H1 (cell line): ENCODE data around the gene VPS37C. TPM values are rescaled to one million over a fixed set of nuclear protein-coding genes. Genes with fewer than 3 reads are reported as not detected.

Experiments
- CTCF ChIA-PET: fragments of 300-600 bp; sonication (Branson Sonifier 250); formaldehyde crosslinking; loops from one replicate; lab custom pipeline; 2021; ENCODE audit not compliant: partially characterized antibody; lab: Charles Lee
- POLR2A ChIA-PET: fragments of 300-600 bp; sonication (Branson Sonifier 250); formaldehyde crosslinking; loops from one replicate; lab custom pipeline; 2021; ENCODE audit warnings: inconsistent platforms; ENCODE audit not compliant: partially characterized antibody; lab: Charles Lee
- DNase-seq, 2 experiments: peaks; one replicate each; pipeline versions ENCODE4 v3.0.0 to v3.0.0-alpha.2; 2010 to 2022; ENCODE audit warnings: low spot score in 2 of 2, low read depth in 1 of 2, mixed read lengths in 1 of 2
- FAIRE-seq: peaks from 2 replicates; lab custom pipeline; 2011; peaks lifted over from hg19 to GRCh38; lab: Jason Lieb, UNC
- H2AFZ ChIP-seq: 2 replicates; pipeline ENCODE4 v1.8.1; 2012; ENCODE audit warnings: low read length, inconsistent platforms
- H2AK5ac ChIP-seq: 2 replicates; pipeline ENCODE4 v1.6.1; 2013; ENCODE audit warnings: low read depth, low read length
- H2BK120ac ChIP-seq: replicated peaks from 2 replicates; pipeline ENCODE3; 2013; ENCODE audit warnings: low read depth, low read length, inconsistent platforms
- H2BK12ac ChIP-seq: 2 replicates; pipeline ENCODE4 v1.6.1; 2013; ENCODE audit warnings: low read depth, low read length
- H2BK15ac ChIP-seq: 2 replicates; pipeline ENCODE4 v1.6.1; 2013; ENCODE audit warnings: low read length
- H2BK20ac ChIP-seq: 2 replicates; pipeline ENCODE4 v1.6.1; 2013; ENCODE audit warnings: low read length
- H2BK5ac ChIP-seq: 2 replicates; pipeline ENCODE4 v1.6.1; 2013; ENCODE audit warnings: low read depth, low read length
- H3K14ac ChIP-seq: 2 replicates; pipeline ENCODE4 v1.6.1; 2013; ENCODE audit warnings: inconsistent platforms; ENCODE audit not compliant: insufficient read length
- H3K18ac ChIP-seq: 2 replicates; pipeline ENCODE4 v1.6.1; 2013; ENCODE audit warnings: low read length; ENCODE audit errors: extremely low read depth
- H3K23ac ChIP-seq: 2 replicates; pipeline ENCODE4 v1.6.1; 2013; ENCODE audit warnings: inconsistent platforms; ENCODE audit not compliant: insufficient read length
- H3K23me2 ChIP-seq: 2 replicates; pipeline ENCODE4 v1.6.1; 2013; ENCODE audit warnings: low read depth, low read length
- H3K27ac ChIP-seq: 2 replicates; pipeline ENCODE4 v1.6.1; 2011; ENCODE audit warnings: low read depth, low read length, inconsistent platforms
- H3K27me3 ChIP-seq, 4 experiments: replicated peaks in 1 of 4; 1 replicate in 1 of 4; 2 replicates in 3 of 4; pipeline versions ENCODE4 v1.6.1 to v1.8.1; 2011 to 2013; ENCODE audit warnings: low read length in 3 of 4, mild to moderate bottlenecking in 3 of 4, inconsistent platforms in 2 of 4, mixed read lengths in 2 of 4, moderate library complexity in 1 of 4; ENCODE audit not compliant: control insufficient read depth in 3 of 4, insufficient read depth in 3 of 4; ENCODE audit errors: extremely low read depth in 1 of 4
- H3K36me3 ChIP-seq, 4 experiments: 2 replicates each; pipeline versions ENCODE4 v1.6.1 to v1.8.1; 2011 to 2013; ENCODE audit warnings: mild to moderate bottlenecking in 4 of 4, low read length in 3 of 4, moderate library complexity in 2 of 4, control low read depth in 1 of 4, inconsistent platforms in 1 of 4; ENCODE audit not compliant: insufficient read depth in 4 of 4, control insufficient read depth in 2 of 4
- H3K4ac ChIP-seq: replicated peaks from 2 replicates; pipeline ENCODE3; 2013; ENCODE audit warnings: low read length, low read depth, mixed read lengths, inconsistent platforms; ENCODE audit not compliant: insufficient read length
- H3K4me1 ChIP-seq, 4 experiments: replicated peaks in 1 of 4; 1 replicate in 1 of 4; 2 replicates in 3 of 4; pipeline versions ENCODE4 v1.6.1 to v1.8.1; 2011 to 2013; ENCODE audit warnings: low read length in 3 of 4, inconsistent platforms in 2 of 4, mixed read lengths in 1 of 4; ENCODE audit not compliant: insufficient read depth in 4 of 4, control insufficient read depth in 3 of 4
- H3K4me2 ChIP-seq, 2 experiments: 2 replicates each; pipeline versions ENCODE4 v1.6.1 to v1.8.1; 2011 to 2013; ENCODE audit warnings: low read depth in 2 of 2, low read length in 2 of 2, control low read depth in 1 of 2, inconsistent platforms in 1 of 2, mild to moderate bottlenecking in 1 of 2; ENCODE audit not compliant: insufficient read depth in 1 of 2
- H3K4me3 ChIP-seq, 4 experiments: fragments of 200-600, 300-600 bp in 1 of 4; sonication (generic), shearing (Covaris generic), sonication (Bioruptor Twin) in 1 of 4; 2 replicates each; pipeline versions ENCODE4 v1.5.1 to v1.8.1; 2011 to 2016; ENCODE audit warnings: low read length in 4 of 4, low read depth in 3 of 4, control low read depth in 2 of 4, inconsistent platforms in 2 of 4, mild to moderate bottlenecking in 2 of 4, mixed read lengths in 1 of 4, moderate library complexity in 1 of 4; ENCODE audit not compliant: insufficient read depth in 2 of 4; ENCODE audit errors: extremely low read depth in 1 of 4
- H3K56ac ChIP-seq: replicated peaks from 2 replicates; pipeline ENCODE3; 2013; ENCODE audit warnings: low read depth, mild to moderate bottlenecking, mixed read lengths, low read length, inconsistent platforms; ENCODE audit not compliant: insufficient read length
- H3K79me1 ChIP-seq: 2 replicates; pipeline ENCODE4 v1.6.1; 2013; ENCODE audit warnings: low read depth, low read length, control low read depth
- H3K79me2 ChIP-seq, 2 experiments: 2 replicates each; pipeline versions ENCODE4 v1.6.1 to v1.8.1; 2012 to 2013; ENCODE audit warnings: low read length in 2 of 2, mild to moderate bottlenecking in 2 of 2, inconsistent platforms in 1 of 2; ENCODE audit not compliant: insufficient read depth in 2 of 2, control insufficient read depth in 1 of 2
- H3K9ac ChIP-seq, 4 experiments: replicated peaks in 1 of 4; 1 replicate in 1 of 4; 2 replicates in 3 of 4; pipeline versions ENCODE4 v1.6.1 to v1.8.1; 2011 to 2013; ENCODE audit warnings: low read depth in 3 of 4, low read length in 3 of 4, control low read depth in 2 of 4, mild to moderate bottlenecking in 2 of 4, moderate library complexity in 2 of 4, inconsistent platforms in 1 of 4; ENCODE audit errors: extremely low read depth in 1 of 4
- H3K9me3 ChIP-seq, 2 experiments: 2 replicates each; pipeline versions ENCODE4 v1.6.1 to v1.8.1; 2012 to 2013; ENCODE audit warnings: mild to moderate bottlenecking in 2 of 2, moderate library complexity in 2 of 2, control low read depth in 1 of 2, inconsistent platforms in 1 of 2, low read depth in 1 of 2, low read length in 1 of 2, mixed read lengths in 1 of 2; ENCODE audit not compliant: insufficient read depth in 2 of 2
- H4K20me1 ChIP-seq, 2 experiments: replicated peaks in 1 of 2; 2 replicates each; pipeline versions ENCODE3 to v1.8.1; 2011 to 2013; ENCODE audit warnings: inconsistent platforms in 2 of 2, low read length in 2 of 2, mild to moderate bottlenecking in 1 of 2; ENCODE audit not compliant: insufficient read depth in 2 of 2, control insufficient read depth in 1 of 2
- H4K5ac ChIP-seq: 2 replicates; pipeline ENCODE4 v1.6.1; 2013; ENCODE audit warnings: low read length, low read depth, mixed read lengths, inconsistent platforms; ENCODE audit not compliant: insufficient read length
- H4K8ac ChIP-seq: 2 replicates; pipeline ENCODE4 v1.8.0; 2013; ENCODE audit warnings: mild to moderate bottlenecking, moderate library complexity, low read length, inconsistent platforms; ENCODE audit not compliant: insufficient read depth; ENCODE audit errors: extremely low read depth
- H4K91ac ChIP-seq: replicated peaks from 2 replicates; pipeline ENCODE3; 2013; ENCODE audit warnings: low read length, mixed read lengths, inconsistent platforms; ENCODE audit not compliant: insufficient read length
- EZH2 ChIP-seq: fragments of 200-600 bp; sonication (generic); IDR thresholded peaks from 2 replicates; pipeline ENCODE4 v1.7.1; 2012; ENCODE audit warnings: low read depth, mild to moderate bottlenecking, moderate library complexity, low read length, inconsistent platforms; ENCODE audit not compliant: severe bottlenecking
- RAD21 ChIP-seq, 2 experiments: IDR thresholded peaks in 1 of 2; conservative IDR thresholded peaks in 1 of 2; 2 replicates each; pipeline ENCODE4 v1.6.1; 2011; ENCODE audit warnings: low read depth in 2 of 2, low read length in 2 of 2, improper control_type of control experiment in 1 of 2, inconsistent platforms in 1 of 2, mild to moderate bottlenecking in 1 of 2, moderate library complexity in 1 of 2
- WGBS, 2 experiments: shearing (Covaris generic) in 1 of 2; methylation state at CpG; one replicate each; pipeline versions ENCODE4 v1.1.6 to v1.1.7; 2013 to 2015; ENCODE audit warnings: low lambda C conversion rate in 2 of 2, mixed read lengths in 2 of 2, inconsistent platforms in 1 of 2, low coverage in 1 of 2, missing lambda C conversion rate in 1 of 2; ENCODE audit not compliant: insufficient replicate concordance in 2 of 2, insufficient coverage in 1 of 2, insufficient read length in 1 of 2; ENCODE audit errors: extremely low coverage in 1 of 2, missing lambda C conversion rate in 1 of 2; 5-methylcytosine and 5-hydroxymethylcytosine counted together
- polyA plus RNA-seq, 7 experiments: library from polyadenylated mRNA; depleted of rRNA in 3 of 7; stranded (reverse) in 5 of 7; unstranded in 2 of 7; fragments of >200 nt in 5 of 7; fragments of 200-250 nt in 2 of 7; gene quantifications; 1 replicate in 5 of 7; 2 replicates in 1 of 7; 4 replicates in 1 of 7; pipeline versions ENCODE4 v1.2.1 to v1.2.3, GENCODE V29; 2011 to 2013; ENCODE audit warnings: missing spikeins in 2 of 7, mixed read lengths in 2 of 7
- total RNA-seq: library from RNA; stranded (reverse); fragmentation: NEBNext Ultra II Directional; extraction: Animal tissue kit (Norgen Biotek cat#: 25700); gene quantifications from 2 replicates; pipeline ENCODE4 v1.2.1, GENCODE V29; 2021

VPS37C gene
- total and polyA plus RNA-seq, 2 of the 8 experiments (the other 6 are each of a cell fraction or from before 2014, with no cell fraction given), result 12.9 to 21.0 TPM

- Histone ChIP-seq H2AK5ac (no peak overlapping the region), H3K56ac (no peak overlapping the region), H3K27me3 (0 out of 7 replicates have a peak, but pooled peaks cover 0 to 3% (median 0%) of the 10 kb centered on the region in 4 experiments), H3K14ac (no peak overlapping the region), H3K79me1 (no peaks in the 10 kb centered on the region), H2BK5ac (no peak overlapping the region), H3K4me1 (no peaks in the 10 kb centered on the region), H3K4ac (no peak overlapping the region), H4K91ac (no peak overlapping the region), H2BK120ac (no peak overlapping the region), H3K9ac (no peak overlapping the region), H3K23me2 (no peaks in the 10 kb centered on the region), H4K20me1 (peaks cover 0 to 1% of the 10 kb centered on the region in 2 experiments), H3K4me2 (no peak overlapping the region), H3K79me2 (no peaks in the 10 kb centered on the region), H2BK12ac (no peak overlapping the region), H4K8ac (no peak overlapping the region), H3K27ac (no peak overlapping the region), H3K9me3 (0 out of 4 replicates have a peak, but pooled peaks cover 0 to 3% of the 10 kb centered on the region in 2 experiments), H3K36me3 (no peaks in the 10 kb centered on the region), H2AFZ (no peak overlapping the region), H3K18ac (no peak overlapping the region), H2BK20ac (no peak overlapping the region), H3K23ac (no peak overlapping the region), H4K5ac (no peak overlapping the region), H3K4me3 (no peak overlapping the region), H2BK15ac (no peak overlapping the region)
- WGBS, 2 experiments, result 88% methylated on average over 4 of the region's 4 CpGs; no CpG with 5 or more reads in 1 of the 2 experiments
- no peak for DNase-seq
- no peak for FAIRE-seq
- TF ChIP-seq EZH2 (no peak), RAD21 (IDR thresholded peaks at IDR 0.05 in 1 of 2, conservative IDR thresholded peaks at IDR 0.05 in 1 of 2; ENCODE audit: low read depth in 2 of 2, low read length in 2 of 2) (peak in 1 of 2 experiments; percentile 4; a peak in 1 of 4 replicates)
- POLR2A ChIA-PET, result no interaction called here
- CTCF ChIA-PET, result interaction anchor here (0.6 to 2.3 kb wide), 2 partner anchors 14 to 214 kb away, joined by 3 to 9 read pairs; no protein-coding TSS in a partner anchor
These were observed 12.2 kb upstream of the VPS37C start for GRCh38 chr11:61173456-61173855.
